H1 (cell line): Measurements from ENCODE around the gene NPIPA7. TPM values are rescaled to one million over a fixed set of nuclear protein-coding genes. Genes with fewer than 3 reads are reported as not detected.
"Not testable (repeated sequence)": the region's sequence is repeated elsewhere in the genome, so short reads cannot be mapped to it uniquely, and the experiment has no call there.

ENCODE experiments used
- CTCF ChIA-PET: fragments of 300-600 bp; sonication (Branson Sonifier 250); formaldehyde crosslinking; loops from one replicate; lab custom pipeline; 2021; ENCODE audit not compliant: partially characterized antibody; lab: Charles Lee
- POLR2A ChIA-PET: fragments of 300-600 bp; sonication (Branson Sonifier 250); formaldehyde crosslinking; loops from one replicate; lab custom pipeline; 2021; ENCODE audit warnings: inconsistent platforms; ENCODE audit not compliant: partially characterized antibody; lab: Charles Lee
- DNase-seq, 2 experiments: peaks; one replicate each; pipeline versions ENCODE4 v3.0.0 to v3.0.0-alpha.2; 2010 to 2022; ENCODE audit warnings: low spot score in 2 of 2, low read depth in 1 of 2, mixed read lengths in 1 of 2
- FAIRE-seq: peaks from 2 replicates; lab custom pipeline; 2011; peaks lifted over from hg19 to GRCh38; lab: Jason Lieb, UNC
- H2AFZ ChIP-seq: 2 replicates; pipeline ENCODE4 v1.8.1; 2012; ENCODE audit warnings: low read length, inconsistent platforms
- H2AK5ac ChIP-seq: 2 replicates; pipeline ENCODE4 v1.6.1; 2013; ENCODE audit warnings: low read depth, low read length
- H2BK120ac ChIP-seq: replicated peaks from 2 replicates; pipeline ENCODE3; 2013; ENCODE audit warnings: low read depth, low read length, inconsistent platforms
- H2BK12ac ChIP-seq: 2 replicates; pipeline ENCODE4 v1.6.1; 2013; ENCODE audit warnings: low read depth, low read length
- H2BK15ac ChIP-seq: 2 replicates; pipeline ENCODE4 v1.6.1; 2013; ENCODE audit warnings: low read length
- H2BK20ac ChIP-seq: 2 replicates; pipeline ENCODE4 v1.6.1; 2013; ENCODE audit warnings: low read length
- H2BK5ac ChIP-seq: 2 replicates; pipeline ENCODE4 v1.6.1; 2013; ENCODE audit warnings: low read depth, low read length
- H3K14ac ChIP-seq: 2 replicates; pipeline ENCODE4 v1.6.1; 2013; ENCODE audit warnings: inconsistent platforms; ENCODE audit not compliant: insufficient read length
- H3K18ac ChIP-seq: 2 replicates; pipeline ENCODE4 v1.6.1; 2013; ENCODE audit warnings: low read length; ENCODE audit errors: extremely low read depth
- H3K23ac ChIP-seq: 2 replicates; pipeline ENCODE4 v1.6.1; 2013; ENCODE audit warnings: inconsistent platforms; ENCODE audit not compliant: insufficient read length
- H3K23me2 ChIP-seq: 2 replicates; pipeline ENCODE4 v1.6.1; 2013; ENCODE audit warnings: low read depth, low read length
- H3K27ac ChIP-seq: 2 replicates; pipeline ENCODE4 v1.6.1; 2011; ENCODE audit warnings: low read depth, low read length, inconsistent platforms
- H3K27me3 ChIP-seq, 4 experiments: replicated peaks in 1 of 4; 1 replicate in 1 of 4; 2 replicates in 3 of 4; pipeline versions ENCODE4 v1.6.1 to v1.8.1; 2011 to 2013; ENCODE audit warnings: low read length in 3 of 4, mild to moderate bottlenecking in 3 of 4, inconsistent platforms in 2 of 4, mixed read lengths in 2 of 4, moderate library complexity in 1 of 4; ENCODE audit not compliant: control insufficient read depth in 3 of 4, insufficient read depth in 3 of 4; ENCODE audit errors: extremely low read depth in 1 of 4
- H3K36me3 ChIP-seq, 4 experiments: 2 replicates each; pipeline versions ENCODE4 v1.6.1 to v1.8.1; 2011 to 2013; ENCODE audit warnings: mild to moderate bottlenecking in 4 of 4, low read length in 3 of 4, moderate library complexity in 2 of 4, control low read depth in 1 of 4, inconsistent platforms in 1 of 4; ENCODE audit not compliant: insufficient read depth in 4 of 4, control insufficient read depth in 2 of 4
- H3K4ac ChIP-seq: replicated peaks from 2 replicates; pipeline ENCODE3; 2013; ENCODE audit warnings: low read length, low read depth, mixed read lengths, inconsistent platforms; ENCODE audit not compliant: insufficient read length
- H3K4me1 ChIP-seq, 4 experiments: replicated peaks in 1 of 4; 1 replicate in 1 of 4; 2 replicates in 3 of 4; pipeline versions ENCODE4 v1.6.1 to v1.8.1; 2011 to 2013; ENCODE audit warnings: low read length in 3 of 4, inconsistent platforms in 2 of 4, mixed read lengths in 1 of 4; ENCODE audit not compliant: insufficient read depth in 4 of 4, control insufficient read depth in 3 of 4
- H3K4me2 ChIP-seq, 2 experiments: 2 replicates each; pipeline versions ENCODE4 v1.6.1 to v1.8.1; 2011 to 2013; ENCODE audit warnings: low read depth in 2 of 2, low read length in 2 of 2, control low read depth in 1 of 2, inconsistent platforms in 1 of 2, mild to moderate bottlenecking in 1 of 2; ENCODE audit not compliant: insufficient read depth in 1 of 2
- H3K4me3 ChIP-seq, 4 experiments: fragments of 200-600, 300-600 bp in 1 of 4; sonication (generic), shearing (Covaris generic), sonication (Bioruptor Twin) in 1 of 4; 2 replicates each; pipeline versions ENCODE4 v1.5.1 to v1.8.1; 2011 to 2016; ENCODE audit warnings: low read length in 4 of 4, low read depth in 3 of 4, control low read depth in 2 of 4, inconsistent platforms in 2 of 4, mild to moderate bottlenecking in 2 of 4, mixed read lengths in 1 of 4, moderate library complexity in 1 of 4; ENCODE audit not compliant: insufficient read depth in 2 of 4; ENCODE audit errors: extremely low read depth in 1 of 4
- H3K56ac ChIP-seq: replicated peaks from 2 replicates; pipeline ENCODE3; 2013; ENCODE audit warnings: low read depth, mild to moderate bottlenecking, mixed read lengths, low read length, inconsistent platforms; ENCODE audit not compliant: insufficient read length
- H3K79me1 ChIP-seq: 2 replicates; pipeline ENCODE4 v1.6.1; 2013; ENCODE audit warnings: low read depth, low read length, control low read depth
- H3K79me2 ChIP-seq, 2 experiments: 2 replicates each; pipeline versions ENCODE4 v1.6.1 to v1.8.1; 2012 to 2013; ENCODE audit warnings: low read length in 2 of 2, mild to moderate bottlenecking in 2 of 2, inconsistent platforms in 1 of 2; ENCODE audit not compliant: insufficient read depth in 2 of 2, control insufficient read depth in 1 of 2
- H3K9ac ChIP-seq, 4 experiments: replicated peaks in 1 of 4; 1 replicate in 1 of 4; 2 replicates in 3 of 4; pipeline versions ENCODE4 v1.6.1 to v1.8.1; 2011 to 2013; ENCODE audit warnings: low read depth in 3 of 4, low read length in 3 of 4, control low read depth in 2 of 4, mild to moderate bottlenecking in 2 of 4, moderate library complexity in 2 of 4, inconsistent platforms in 1 of 4; ENCODE audit errors: extremely low read depth in 1 of 4
- H3K9me3 ChIP-seq, 2 experiments: 2 replicates each; pipeline versions ENCODE4 v1.6.1 to v1.8.1; 2012 to 2013; ENCODE audit warnings: mild to moderate bottlenecking in 2 of 2, moderate library complexity in 2 of 2, control low read depth in 1 of 2, inconsistent platforms in 1 of 2, low read depth in 1 of 2, low read length in 1 of 2, mixed read lengths in 1 of 2; ENCODE audit not compliant: insufficient read depth in 2 of 2
- H4K20me1 ChIP-seq, 2 experiments: replicated peaks in 1 of 2; 2 replicates each; pipeline versions ENCODE3 to v1.8.1; 2011 to 2013; ENCODE audit warnings: inconsistent platforms in 2 of 2, low read length in 2 of 2, mild to moderate bottlenecking in 1 of 2; ENCODE audit not compliant: insufficient read depth in 2 of 2, control insufficient read depth in 1 of 2
- H4K5ac ChIP-seq: 2 replicates; pipeline ENCODE4 v1.6.1; 2013; ENCODE audit warnings: low read length, low read depth, mixed read lengths, inconsistent platforms; ENCODE audit not compliant: insufficient read length
- H4K8ac ChIP-seq: 2 replicates; pipeline ENCODE4 v1.8.0; 2013; ENCODE audit warnings: mild to moderate bottlenecking, moderate library complexity, low read length, inconsistent platforms; ENCODE audit not compliant: insufficient read depth; ENCODE audit errors: extremely low read depth
- H4K91ac ChIP-seq: replicated peaks from 2 replicates; pipeline ENCODE3; 2013; ENCODE audit warnings: low read length, mixed read lengths, inconsistent platforms; ENCODE audit not compliant: insufficient read length
- WGBS, 2 experiments: shearing (Covaris generic) in 1 of 2; methylation state at CpG; one replicate each; pipeline versions ENCODE4 v1.1.6 to v1.1.7; 2013 to 2015; ENCODE audit warnings: low lambda C conversion rate in 2 of 2, mixed read lengths in 2 of 2, inconsistent platforms in 1 of 2, low coverage in 1 of 2, missing lambda C conversion rate in 1 of 2; ENCODE audit not compliant: insufficient replicate concordance in 2 of 2, insufficient coverage in 1 of 2, insufficient read length in 1 of 2; ENCODE audit errors: extremely low coverage in 1 of 2, missing lambda C conversion rate in 1 of 2; 5-methylcytosine and 5-hydroxymethylcytosine counted together
- polyA plus RNA-seq, 7 experiments: library from polyadenylated mRNA; depleted of rRNA in 3 of 7; stranded (reverse) in 5 of 7; unstranded in 2 of 7; fragments of >200 nt in 5 of 7; fragments of 200-250 nt in 2 of 7; gene quantifications; 1 replicate in 5 of 7; 2 replicates in 1 of 7; 4 replicates in 1 of 7; pipeline versions ENCODE4 v1.2.1 to v1.2.3, GENCODE V29; 2011 to 2013; ENCODE audit warnings: missing spikeins in 2 of 7, mixed read lengths in 2 of 7
- total RNA-seq: library from RNA; stranded (reverse); fragmentation: NEBNext Ultra II Directional; extraction: Animal tissue kit (Norgen Biotek cat#: 25700); gene quantifications from 2 replicates; pipeline ENCODE4 v1.2.1, GENCODE V29; 2021

Gene NPIPA7
- total and polyA plus RNA-seq, 2 of the 8 experiments (the other 6 are each of a cell fraction or from before 2014, with no cell fraction given), result 7.6 to 36.5 TPM

DNA sequence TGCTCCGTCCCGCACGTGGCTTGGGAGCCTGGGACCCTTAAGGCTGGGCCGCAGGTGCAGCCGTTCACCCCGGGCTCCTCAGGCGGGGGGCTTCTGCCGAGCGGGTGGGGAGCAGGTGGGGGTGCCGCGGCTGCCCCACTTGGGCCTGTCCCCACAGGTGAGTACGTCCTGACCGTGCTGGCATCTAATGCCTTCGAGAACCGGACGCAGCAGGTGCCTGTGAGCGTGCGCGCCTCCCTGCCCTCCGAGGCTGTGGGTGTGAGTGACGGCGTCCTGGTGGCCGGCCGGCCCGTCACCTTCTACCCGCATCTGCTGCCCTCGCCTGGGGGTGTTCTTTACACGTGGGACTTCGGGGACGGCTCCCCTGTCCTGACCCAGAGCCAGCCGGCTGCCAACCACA lies 15.3 kb upstream of the NPIPA7 start:
- CTCF ChIA-PET, result not testable (repeated sequence)

DNA sequence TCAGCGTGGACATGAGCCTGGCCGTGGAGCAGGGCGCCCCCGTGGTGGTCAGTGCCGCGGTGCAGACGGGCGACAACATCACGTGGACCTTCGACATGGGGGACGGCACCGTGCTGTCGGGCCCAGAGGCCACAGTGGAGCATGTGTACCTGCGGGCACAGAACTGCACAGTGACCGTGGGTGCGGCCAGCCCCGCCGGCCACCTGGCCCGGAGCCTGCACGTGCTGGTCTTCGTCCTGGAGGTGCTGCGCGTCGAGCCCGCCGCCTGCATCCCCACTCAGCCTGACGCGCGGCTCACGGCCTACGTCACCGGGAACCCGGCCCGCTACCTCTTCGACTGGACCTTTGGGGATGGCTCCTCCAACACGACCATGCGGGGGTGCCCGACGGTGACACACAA lies 14.8 kb upstream of the NPIPA7 start:
- H3K14ac ChIP-seq, H3K79me2 ChIP-seq, H2BK20ac ChIP-seq, H2BK15ac ChIP-seq, FAIRE-seq, H4K5ac ChIP-seq, CTCF ChIA-PET, H2AFZ ChIP-seq, H2BK120ac ChIP-seq, H3K9me3 ChIP-seq, H3K27me3 ChIP-seq, H3K56ac ChIP-seq, H3K23me2 ChIP-seq, H3K9ac ChIP-seq, H3K18ac ChIP-seq, H3K23ac ChIP-seq, H3K4me3 ChIP-seq, DNase-seq, H3K27ac ChIP-seq, H3K36me3 ChIP-seq, H3K4me2 ChIP-seq, H2BK5ac ChIP-seq, H2AK5ac ChIP-seq, H3K4me1 ChIP-seq, H3K4ac ChIP-seq, H4K8ac ChIP-seq, H3K79me1 ChIP-seq, H4K91ac ChIP-seq, POLR2A ChIA-PET, H2BK12ac ChIP-seq, H4K20me1 ChIP-seq: not testable (repeated sequence)
- WGBS, 2 experiments, result no CpG with 5 or more reads among the region's 39 CpGs

More for the DNA sequence above, 15.3 kb upstream of the NPIPA7 start:
- H3K9me3 ChIP-seq, POLR2A ChIA-PET, H3K23ac ChIP-seq, H3K4me1 ChIP-seq, H2BK12ac ChIP-seq, H2BK120ac ChIP-seq, H4K20me1 ChIP-seq, H3K79me1 ChIP-seq, H2BK15ac ChIP-seq, H2AK5ac ChIP-seq, FAIRE-seq, H4K5ac ChIP-seq, H3K4ac ChIP-seq, H2BK20ac ChIP-seq, H3K56ac ChIP-seq, H3K27ac ChIP-seq, H3K36me3 ChIP-seq, H2AFZ ChIP-seq, H3K14ac ChIP-seq, H3K4me3 ChIP-seq, H3K18ac ChIP-seq, H3K4me2 ChIP-seq, H4K91ac ChIP-seq, H3K27me3 ChIP-seq, H4K8ac ChIP-seq, H3K9ac ChIP-seq, H3K23me2 ChIP-seq, H3K79me2 ChIP-seq, H2BK5ac ChIP-seq, DNase-seq: not testable (repeated sequence)
- no CpG with 5 or more reads among the region's 31 CpGs for WGBS, 2 experiments
